Activated T-helper 2 cell treated with anti-CD3 and anti-CD28 coated beads, Interferon-gamma antibody, Interleukin-2, Interleukin-4, amounts not matched to agents 10 μg/mL and 5 μg/mL and 100 μg/mL, durations not matched to agents 14 hours and 24 hours and 36 hours (primary cell): ENCODE results near the gene SEMA3F. TPM values are rescaled to one million over a fixed set of nuclear protein-coding genes. Genes with fewer than 3 reads are reported as not detected.

Source experiments
- DNase-seq: peaks from one replicate; pipeline ENCODE4 v3.0.0; 2021; ENCODE audit warnings: low spot score
- H3K27ac Mint-ChIP-seq: one replicate; pipeline ENCODE4 v1.8.0; 2021; ENCODE audit warnings: mixed read lengths
- H3K27me3 Mint-ChIP-seq: one replicate; pipeline ENCODE4 v1.8.0; 2021; ENCODE audit warnings: low read depth, mixed read lengths
- H3K36me3 Mint-ChIP-seq: one replicate; pipeline ENCODE4 v1.8.0; 2021; ENCODE audit warnings: low read depth, mixed read lengths
- H3K4me1 Mint-ChIP-seq: one replicate; pipeline ENCODE4 v1.8.0; 2021; ENCODE audit warnings: low read depth, mixed read lengths
- H3K4me3 Mint-ChIP-seq: one replicate; pipeline ENCODE4 v1.8.0; 2021; ENCODE audit warnings: low read depth, mild to moderate bottlenecking, moderate library complexity, mixed read lengths
- H3K9me3 Mint-ChIP-seq: one replicate; pipeline ENCODE4 v1.8.0; 2021; ENCODE audit warnings: mixed read lengths
- intact Hi-C: fragments of 100-400 bp; cut with micrococcal nuclease; formaldehyde crosslinking; loops from one replicate; pipeline ENCODE4 v1.15.1; 2023
- total RNA-seq: library from RNA; stranded (reverse); gene quantifications from 2 replicates; pipeline ENCODE4 v1.2.3, GENCODE V29; 2022

SEMA3F gene
- total RNA-seq, 1 donor from 2014 or later: 0.21 TPM

- H3K27ac Mint-ChIP-seq: no peak overlapping the region
- no peaks in the 10 kb centered on the region for H3K27me3 Mint-ChIP-seq
- no peaks in the 10 kb centered on the region for H3K4me1 Mint-ChIP-seq
- no peaks in the 10 kb centered on the region for H3K9me3 Mint-ChIP-seq
- DNase-seq: no peak
- no peak overlapping the region for H3K4me3 Mint-ChIP-seq
- H3K36me3 Mint-ChIP-seq: peaks cover 6% of the 10 kb centered on the region
- intact Hi-C loops: no loop called here
Observed at GRCh38 chr3:50124052-50124799, 30.9 kb upstream of the SEMA3F start.

GRCh38 chr3:50124800-50125178 lies 30.3 kb upstream of the SEMA3F start:
- H3K27me3 Mint-ChIP-seq: no peaks in the 10 kb centered on the region
- intact Hi-C loops: no loop called here
- no peak overlapping the region for H3K27ac Mint-ChIP-seq
- no peak overlapping the region for H3K4me3 Mint-ChIP-seq
- peaks cover 5% of the 10 kb centered on the region for H3K36me3 Mint-ChIP-seq
- DNase-seq: no peak
- H3K4me1 Mint-ChIP-seq: no peaks in the 10 kb centered on the region
- H3K9me3 Mint-ChIP-seq: no peaks in the 10 kb centered on the region

- no peaks in the 10 kb centered on the region for H3K9me3 Mint-ChIP-seq
Observed at GRCh38 chr3:50125541-50126286, 29.4 kb upstream of the SEMA3F start.

GRCh38 chr3:50126287-50127211 lies 28.6 kb upstream of the SEMA3F start:
- Mint-ChIP-seq H3K9me3 (no peaks in the 10 kb centered on the region), H3K36me3 (no peaks in the 10 kb centered on the region), H3K4me3 (no peak overlapping the region), H3K4me1 (no peaks in the 10 kb centered on the region), H3K27ac (no peak overlapping the region), H3K27me3 (no peaks in the 10 kb centered on the region)
- intact Hi-C loops: no loop called here
- no peak for DNase-seq

More at GRCh38 chr3:50125541-50126286, 29.4 kb upstream of the SEMA3F start:
- intact Hi-C loops: no loop called here
- H3K4me1 Mint-ChIP-seq: no peaks in the 10 kb centered on the region
- no peak for DNase-seq
- no peak overlapping the region for H3K4me3 Mint-ChIP-seq
- no peaks in the 10 kb centered on the region for H3K36me3 Mint-ChIP-seq
- H3K27ac Mint-ChIP-seq: no peak overlapping the region
- H3K27me3 Mint-ChIP-seq: no peaks in the 10 kb centered on the region

- Mint-ChIP-seq H3K27ac (no peak overlapping the region), H3K36me3 (no peaks in the 10 kb centered on the region), H3K4me1 (no peaks in the 10 kb centered on the region), H3K4me3 (no peak overlapping the region), H3K27me3 (no peaks in the 10 kb centered on the region), H3K9me3 (no peaks in the 10 kb centered on the region)
- intact Hi-C loops: no loop called here
- DNase-seq: no peak
Observed at GRCh38 chr3:50127251-50127691, 27.9 kb upstream of the SEMA3F start.

GRCh38 chr3:50128001-50128400 lies 27.1 kb upstream of the SEMA3F start:
- no peak overlapping the region for H3K27ac Mint-ChIP-seq
- H3K4me1 Mint-ChIP-seq: no peaks in the 10 kb centered on the region
- H3K36me3 Mint-ChIP-seq: no peaks in the 10 kb centered on the region
- H3K27me3 Mint-ChIP-seq: no peaks in the 10 kb centered on the region
- H3K4me3 Mint-ChIP-seq: no peak overlapping the region
- no peaks in the 10 kb centered on the region for H3K9me3 Mint-ChIP-seq
- intact Hi-C loops: no loop called here
- no peak for DNase-seq

GRCh38 chr3:50130436-50130835 lies 24.7 kb upstream of the SEMA3F start:
- H3K4me3 Mint-ChIP-seq: no peak overlapping the region
- H3K27me3 Mint-ChIP-seq: no peaks in the 10 kb centered on the region
- no peaks in the 10 kb centered on the region for H3K4me1 Mint-ChIP-seq
- no peak for DNase-seq
- intact Hi-C loops: no loop called here
- H3K36me3 Mint-ChIP-seq: no peaks in the 10 kb centered on the region
- no peaks in the 10 kb centered on the region for H3K9me3 Mint-ChIP-seq
- no peak overlapping the region for H3K27ac Mint-ChIP-seq

- DNase-seq: no peak
- Mint-ChIP-seq H3K9me3 (no peaks in the 10 kb centered on the region), H3K4me3 (no peak overlapping the region), H3K36me3 (no peaks in the 10 kb centered on the region), H3K27me3 (no peaks in the 10 kb centered on the region), H3K4me1 (no peaks in the 10 kb centered on the region), H3K27ac (no peak overlapping the region)
- intact Hi-C loops: no loop called here
Observed at GRCh38 chr3:50132421-50133282, 22.5 kb upstream of the SEMA3F start.

GRCh38 chr3:50133283-50133615 lies 21.9 kb upstream of the SEMA3F start:
- Mint-ChIP-seq H3K9me3 (no peaks in the 10 kb centered on the region), H3K4me1 (peaks cover 2% of the 10 kb centered on the region), H3K27me3 (no peaks in the 10 kb centered on the region), H3K36me3 (no peaks in the 10 kb centered on the region), H3K4me3 (no peak overlapping the region), H3K27ac (no peak overlapping the region)
- no peak for DNase-seq
- intact Hi-C loops: no loop called here

- H3K27ac Mint-ChIP-seq: no peak overlapping the region
- H3K4me3 Mint-ChIP-seq: no peak overlapping the region
- intact Hi-C loops: no loop called here
- no peaks in the 10 kb centered on the region for H3K36me3 Mint-ChIP-seq
- no peak for DNase-seq
- no peaks in the 10 kb centered on the region for H3K27me3 Mint-ChIP-seq
- H3K4me1 Mint-ChIP-seq: peaks cover 6% of the 10 kb centered on the region
- H3K9me3 Mint-ChIP-seq: no peaks in the 10 kb centered on the region
Observed at GRCh38 chr3:50134367-50134766, 20.8 kb upstream of the SEMA3F start.

GRCh38 chr3:50135964-50136363 lies 19.2 kb upstream of the SEMA3F start:
- H3K27ac Mint-ChIP-seq: no peak overlapping the region
- peaks cover 6% of the 10 kb centered on the region for H3K4me1 Mint-ChIP-seq
- H3K27me3 Mint-ChIP-seq: no peaks in the 10 kb centered on the region
- no peaks in the 10 kb centered on the region for H3K9me3 Mint-ChIP-seq
- intact Hi-C loops: no loop called here
- DNase-seq: no peak
- no peak overlapping the region for H3K4me3 Mint-ChIP-seq
- H3K36me3 Mint-ChIP-seq: no peaks in the 10 kb centered on the region

GRCh38 chr3:50136714-50137405 lies 18.3 kb upstream of the SEMA3F start:
- no peak overlapping the region for H3K27ac Mint-ChIP-seq
- no peaks in the 10 kb centered on the region for H3K36me3 Mint-ChIP-seq
- H3K9me3 Mint-ChIP-seq: no peaks in the 10 kb centered on the region
- peaks cover 6% of the 10 kb centered on the region for H3K4me1 Mint-ChIP-seq
- H3K4me3 Mint-ChIP-seq: no peak overlapping the region
- intact Hi-C loops: no loop called here
- H3K27me3 Mint-ChIP-seq: no peaks in the 10 kb centered on the region
- DNase-seq: no peak
